Peyer's patch (tissue), 4 donors: ENCODE measurements around the gene SPPL3.

Experiments used
- POLR2A ChIP-seq, 2 donors: fragments of 450-650 bp; IDR thresholded peaks; one replicate each; pipeline ENCODE4 v1.5.1; 2017; ENCODE audit warnings: antibody characterized with exemption in 2 of 2, mild to moderate bottlenecking in 2 of 2, moderate library complexity in 2 of 2
- TF ChIP-seq, protein P1 (sequence below), 6 experiments: fragments of 450-650 bp in 4 of 6; fragments of 200-600 bp in 2 of 6; sonication (generic) in 1 of 6; IDR thresholded peaks; one replicate each; pipeline ENCODE4 v1.5.1; 2017 to 2019; ENCODE audit warnings: antibody characterized with exemption in 6 of 6, mild to moderate bottlenecking in 3 of 6, moderate library complexity in 1 of 6

DNA sequence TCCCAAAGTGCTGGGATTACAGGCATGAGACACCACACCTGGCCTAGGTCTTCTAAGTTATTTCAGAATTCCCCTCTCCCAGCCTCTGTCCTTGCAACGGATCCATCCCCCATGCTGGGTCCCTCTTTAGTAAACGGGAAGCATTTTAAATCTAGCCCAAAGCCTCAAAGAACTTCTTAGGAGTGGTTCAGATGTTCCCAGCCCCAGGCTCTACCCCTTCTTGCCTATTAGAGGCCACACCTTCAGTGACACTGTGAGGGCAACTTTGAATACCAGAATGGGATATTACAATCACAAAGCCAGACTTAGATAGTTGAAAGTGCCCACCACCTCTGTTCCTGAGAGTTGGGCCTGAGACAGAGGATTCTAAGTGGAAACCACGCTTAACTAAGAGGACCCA lies 18.1 kb upstream of the SPPL3 start:
- no peak for TF ChIP-seq POLR2A (IDR thresholded peaks at IDR 0.05)
- TF ChIP-seq, protein P1, sequence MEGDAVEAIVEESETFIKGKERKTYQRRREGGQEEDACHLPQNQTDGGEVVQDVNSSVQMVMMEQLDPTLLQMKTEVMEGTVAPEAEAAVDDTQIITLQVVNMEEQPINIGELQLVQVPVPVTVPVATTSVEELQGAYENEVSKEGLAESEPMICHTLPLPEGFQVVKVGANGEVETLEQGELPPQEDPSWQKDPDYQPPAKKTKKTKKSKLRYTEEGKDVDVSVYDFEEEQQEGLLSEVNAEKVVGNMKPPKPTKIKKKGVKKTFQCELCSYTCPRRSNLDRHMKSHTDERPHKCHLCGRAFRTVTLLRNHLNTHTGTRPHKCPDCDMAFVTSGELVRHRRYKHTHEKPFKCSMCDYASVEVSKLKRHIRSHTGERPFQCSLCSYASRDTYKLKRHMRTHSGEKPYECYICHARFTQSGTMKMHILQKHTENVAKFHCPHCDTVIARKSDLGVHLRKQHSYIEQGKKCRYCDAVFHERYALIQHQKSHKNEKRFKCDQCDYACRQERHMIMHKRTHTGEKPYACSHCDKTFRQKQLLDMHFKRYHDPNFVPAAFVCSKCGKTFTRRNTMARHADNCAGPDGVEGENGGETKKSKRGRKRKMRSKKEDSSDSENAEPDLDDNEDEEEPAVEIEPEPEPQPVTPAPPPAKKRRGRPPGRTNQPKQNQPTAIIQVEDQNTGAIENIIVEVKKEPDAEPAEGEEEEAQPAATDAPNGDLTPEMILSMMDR (IDR thresholded peaks at IDR 0.05) = no peak
